Inflammatory macrophage treated with lipopolysaccharide for 4 hours (primary cell): ENCODE data around the gene MGP.
A peak's percentile ranks its signal among the peaks of the same experiment; 100 is the strongest.

Source experiments
- DNase-seq: peaks from one replicate; pipeline ENCODE4 v3.0.0-alpha.2; 2020

MGP gene

GRCh38 chr12:14854586-14855183 lies 31.0 kb downstream of the MGP start:
- no peak for DNase-seq

DNA sequence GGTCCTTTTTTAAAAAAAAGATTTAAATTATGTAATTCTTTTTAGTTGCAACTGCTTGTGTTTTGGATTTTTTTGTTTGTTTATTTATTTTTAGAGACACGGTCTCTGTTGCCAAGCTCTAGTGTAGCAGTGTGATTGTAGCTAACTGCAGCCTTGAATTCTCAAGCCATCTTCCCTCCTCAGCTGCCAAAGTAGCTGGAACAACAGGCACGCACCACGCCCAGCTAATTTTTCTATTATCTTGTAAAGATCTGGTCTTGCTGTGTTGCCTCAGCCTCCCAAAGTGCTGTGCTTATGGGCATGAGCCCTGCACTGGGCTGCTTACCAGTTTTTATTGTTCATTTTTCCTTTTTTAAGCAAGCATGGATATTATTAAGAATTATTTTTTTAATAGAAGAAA lies 31.7 kb downstream of the MGP start:
- no peak for DNase-seq

GRCh38 chr12:14852880-14853279 lies 32.8 kb downstream of the MGP start:
- DNase-seq: no peak

DNA sequence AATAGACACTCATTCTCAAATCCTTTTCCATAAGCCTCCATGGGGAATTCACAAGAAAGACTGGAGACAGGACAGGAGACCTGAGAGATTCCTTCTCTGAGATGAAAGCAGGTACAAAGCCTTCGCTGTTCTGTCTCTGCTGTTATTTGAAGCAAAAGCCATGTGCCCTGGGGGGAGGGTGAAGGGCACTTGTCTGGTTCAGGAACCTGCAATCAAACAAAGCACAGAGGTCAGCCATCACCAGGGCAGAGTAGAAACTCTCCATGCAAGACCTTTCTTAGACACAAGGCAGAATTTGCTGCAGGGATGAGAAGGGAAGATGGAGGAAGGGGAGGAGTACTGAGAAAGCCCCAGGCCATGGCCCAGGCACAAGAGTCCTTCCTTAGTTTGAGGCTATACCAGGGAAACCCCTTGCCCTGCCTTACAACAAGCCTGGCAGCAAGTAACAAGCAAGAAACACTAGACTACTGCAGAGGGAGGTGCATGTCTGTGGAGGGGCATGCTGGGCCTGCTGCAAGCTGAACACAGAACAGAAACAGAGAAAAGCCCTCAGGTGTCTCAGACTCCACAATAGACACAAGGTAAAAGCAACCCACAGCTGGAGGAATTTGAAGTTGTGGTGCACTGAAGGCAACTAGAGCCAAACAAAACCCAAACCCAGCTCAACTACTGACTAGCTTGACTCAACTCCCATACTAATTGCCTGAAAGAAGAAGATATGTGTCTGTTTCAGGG lies 34.6 kb downstream of the MGP start:
- DNase-seq: no peak

- DNase-seq: no peak
These were observed 36.0 kb downstream of the MGP start for GRCh38 chr12:14849661-14850060.

- DNase-seq: no peak
These were observed 38.6 kb downstream of the MGP start for GRCh38 chr12:14846876-14847580.

- DNase-seq: peak; percentile 53
These were observed 39.5 kb downstream of the MGP start for GRCh38 chr12:14846042-14846587.

- DNase-seq: peak; percentile 52
These were observed 40.3 kb downstream of the MGP start for GRCh38 chr12:14845350-14845750.

DNA sequence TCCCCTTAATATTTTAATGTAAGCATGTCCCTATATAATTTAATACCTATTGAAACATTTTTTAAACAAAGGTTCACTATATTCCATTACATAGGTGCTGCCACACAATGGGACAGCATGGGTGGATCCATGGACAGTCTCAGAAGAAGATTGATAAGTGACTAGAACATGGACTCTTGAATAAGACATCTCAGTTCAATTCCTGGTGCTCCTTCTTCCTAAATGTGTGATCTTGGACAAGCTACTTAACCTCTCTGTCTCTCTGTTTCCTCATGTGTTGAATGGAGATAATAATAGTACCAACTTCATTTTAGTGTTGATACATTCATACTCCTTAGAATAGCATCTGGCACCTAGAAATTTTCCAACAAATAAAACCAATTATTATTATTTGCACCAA lies 41.3 kb downstream of the MGP start:
- no peak for DNase-seq

GRCh38 chr12:14843425-14843887 lies 42.2 kb downstream of the MGP start, which contains the start of gene ART4:
TSS of gene ART4 (minus strand) at chr12:14843526. CDS start at chr12:14843113, 413 bp downstream.
- no peak for DNase-seq

- no peak for DNase-seq
These were observed 43.3 kb downstream of the MGP start for GRCh38 chr12:14842315-14842714.

GRCh38 chr12:14841761-14842160 lies 43.9 kb downstream of the MGP start:
- no peak for DNase-seq

GRCh38 chr12:14840616-14841015 lies 45.0 kb downstream of the MGP start:
- no peak for DNase-seq

- DNase-seq: no peak
These were observed 46.4 kb downstream of the MGP start for GRCh38 chr12:14839262-14839661.

- DNase-seq: peak; percentile 49
These were observed 49.1 kb downstream of the MGP start for GRCh38 chr12:14836336-14837210.

GRCh38 chr12:14834509-14834908 lies 51.1 kb downstream of the MGP start:
- no peak for DNase-seq

DNA sequence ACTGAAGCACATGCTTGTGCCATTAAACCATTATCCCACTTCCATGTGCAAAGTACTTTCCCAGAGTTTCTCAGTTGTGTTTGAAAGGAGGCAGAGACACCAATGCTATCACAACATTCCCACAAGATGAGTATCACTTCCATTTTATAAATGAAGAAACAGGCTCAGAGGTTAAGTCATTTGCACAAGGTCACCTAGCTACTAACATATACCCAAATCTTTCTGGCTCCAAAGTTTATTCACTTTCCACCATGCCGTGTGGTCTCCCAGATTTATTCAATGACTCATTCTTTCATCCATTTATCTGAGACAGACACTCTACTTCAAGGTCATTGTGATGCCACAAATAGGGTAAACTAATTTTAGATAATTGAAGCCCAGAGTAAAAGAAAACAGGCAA lies 51.7 kb downstream of the MGP start:
- no peak for DNase-seq

DNA sequence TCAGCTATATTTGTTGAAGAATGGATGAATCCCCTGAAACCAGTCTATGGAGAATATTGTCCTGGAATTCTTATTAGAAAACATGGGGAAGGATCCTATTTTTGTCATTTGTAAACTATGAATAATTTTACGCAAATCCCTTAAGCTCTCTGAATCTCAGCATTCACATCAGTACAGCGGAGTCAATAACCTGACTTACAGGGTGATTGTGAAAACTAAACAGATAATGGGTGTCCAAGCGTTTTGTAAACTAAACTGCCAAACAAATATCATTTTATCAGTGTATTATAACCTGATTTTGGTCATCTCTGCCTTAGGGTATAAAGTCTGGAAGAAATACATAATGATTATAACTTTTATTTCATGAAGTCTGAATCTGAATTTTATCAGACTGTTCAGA lies 52.3 kb downstream of the MGP start:
- DNase-seq: no peak
